ENCODE measurements around the gene AKT1S1.

GRCh38 chr19:49896863-49897621 lies 19.9 kb upstream of the AKT1S1 start, which contains the start of gene IL4I1:
- no peak for TF ChIP-seq JUND (CRISPR knock-in tag; IDR thresholded peaks at IDR 0.05)
- TF ChIP-seq KDM5A (IDR thresholded peaks at IDR 0.05; ENCODE audit: borderline replicate concordance, low read length), result no peak
- TF ChIP-seq SP1 (IDR thresholded peaks at IDR 0.05), result no peak
- TF ChIP-seq SP1 (CRISPR knock-in tag; IDR thresholded peaks at IDR 0.05), result no peak
- TF ChIP-seq ZNF383 (CRISPR knock-in tag; IDR thresholded peaks at IDR 0.05; ENCODE audit: borderline replicate concordance), result no peak
- TF ChIP-seq SKIL (CRISPR knock-in tag; IDR thresholded peaks at IDR 0.05; ENCODE audit: borderline replicate concordance), result no peak
- no peak for TF ChIP-seq RAD21 (CRISPR knock-in tag; IDR thresholded peaks at IDR 0.05)
- no peak for TF ChIP-seq MLX (CRISPR knock-in tag; IDR thresholded peaks at IDR 0.05)
- no peak for TF ChIP-seq CEBPB (IDR thresholded peaks at IDR 0.05; ENCODE audit: borderline replicate concordance, low read depth, low read length)
- no peak for TF ChIP-seq TBX2 (CRISPR knock-in tag; IDR thresholded peaks at IDR 0.05; ENCODE audit: borderline replicate concordance)
- TF ChIP-seq CENPBD1 (CRISPR knock-in tag; IDR thresholded peaks at IDR 0.05; ENCODE audit: borderline replicate concordance, low read depth), result no peak
- no peak for TF ChIP-seq TBP (CRISPR knock-in tag; IDR thresholded peaks at IDR 0.05)
- no peak for TF ChIP-seq EP300 (IDR thresholded peaks at IDR 0.05; ENCODE audit: low read depth in 2 of 2, low read length in 2 of 2)
- TF ChIP-seq EP300 (CRISPR knock-in tag; IDR thresholded peaks at IDR 0.05; ENCODE audit: borderline replicate concordance), result no peak
- TF ChIP-seq ZFP91 (CRISPR knock-in tag; IDR thresholded peaks at IDR 0.05; ENCODE audit: borderline replicate concordance), result no peak
